ENCODE measurements around the gene DENND6B. TPM values are rescaled to one million over a fixed set of nuclear protein-coding genes. Genes with fewer than 3 reads are reported as not detected.

The DENND6B gene
- total RNA-seq, 1 donor from 2014 or later, result 32.1 TPM

DNA sequence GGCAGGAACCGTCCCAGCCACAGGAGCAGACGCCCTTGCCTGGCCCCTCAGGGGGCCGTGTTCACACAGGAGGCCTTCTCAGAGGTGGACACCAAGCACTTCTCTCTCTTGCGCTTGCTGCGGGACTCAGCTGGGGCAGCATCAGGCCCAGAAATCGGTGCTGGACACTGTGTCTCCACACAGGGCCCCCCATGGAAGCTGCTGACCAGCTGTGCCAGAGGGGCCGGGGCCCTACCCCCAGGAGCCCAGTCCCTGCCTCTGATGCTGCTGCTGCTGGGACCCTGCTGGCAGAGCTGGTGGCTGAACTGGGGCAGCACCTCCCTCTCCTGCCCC is 23.3 kb downstream of the DENND6B start:
- no peak for DNase-seq
- H3K9me3 Mint-ChIP-seq (ENCODE audit: unreplicated experiment), result peaks cover 4% of the 10 kb centered on the region
- no peak overlapping the region for H3K27ac Mint-ChIP-seq (ENCODE audit: unreplicated experiment)
- TF ChIP-seq, protein P1, sequence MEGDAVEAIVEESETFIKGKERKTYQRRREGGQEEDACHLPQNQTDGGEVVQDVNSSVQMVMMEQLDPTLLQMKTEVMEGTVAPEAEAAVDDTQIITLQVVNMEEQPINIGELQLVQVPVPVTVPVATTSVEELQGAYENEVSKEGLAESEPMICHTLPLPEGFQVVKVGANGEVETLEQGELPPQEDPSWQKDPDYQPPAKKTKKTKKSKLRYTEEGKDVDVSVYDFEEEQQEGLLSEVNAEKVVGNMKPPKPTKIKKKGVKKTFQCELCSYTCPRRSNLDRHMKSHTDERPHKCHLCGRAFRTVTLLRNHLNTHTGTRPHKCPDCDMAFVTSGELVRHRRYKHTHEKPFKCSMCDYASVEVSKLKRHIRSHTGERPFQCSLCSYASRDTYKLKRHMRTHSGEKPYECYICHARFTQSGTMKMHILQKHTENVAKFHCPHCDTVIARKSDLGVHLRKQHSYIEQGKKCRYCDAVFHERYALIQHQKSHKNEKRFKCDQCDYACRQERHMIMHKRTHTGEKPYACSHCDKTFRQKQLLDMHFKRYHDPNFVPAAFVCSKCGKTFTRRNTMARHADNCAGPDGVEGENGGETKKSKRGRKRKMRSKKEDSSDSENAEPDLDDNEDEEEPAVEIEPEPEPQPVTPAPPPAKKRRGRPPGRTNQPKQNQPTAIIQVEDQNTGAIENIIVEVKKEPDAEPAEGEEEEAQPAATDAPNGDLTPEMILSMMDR (IDR thresholded peaks at IDR 0.05; ENCODE audit: partially characterized antibody, unreplicated experiment), result no peak
- H3K27me3 Mint-ChIP-seq (ENCODE audit: unreplicated experiment), result peaks cover 7% of the 10 kb centered on the region
- no peak overlapping the region for H3K4me3 Mint-ChIP-seq (ENCODE audit: unreplicated experiment)
- H3K36me3 Mint-ChIP-seq (ENCODE audit: unreplicated experiment), result no peaks in the 10 kb centered on the region
- peaks cover 1% of the 10 kb centered on the region for H3K4me1 Mint-ChIP-seq (ENCODE audit: low read depth, unreplicated experiment)

DNA sequence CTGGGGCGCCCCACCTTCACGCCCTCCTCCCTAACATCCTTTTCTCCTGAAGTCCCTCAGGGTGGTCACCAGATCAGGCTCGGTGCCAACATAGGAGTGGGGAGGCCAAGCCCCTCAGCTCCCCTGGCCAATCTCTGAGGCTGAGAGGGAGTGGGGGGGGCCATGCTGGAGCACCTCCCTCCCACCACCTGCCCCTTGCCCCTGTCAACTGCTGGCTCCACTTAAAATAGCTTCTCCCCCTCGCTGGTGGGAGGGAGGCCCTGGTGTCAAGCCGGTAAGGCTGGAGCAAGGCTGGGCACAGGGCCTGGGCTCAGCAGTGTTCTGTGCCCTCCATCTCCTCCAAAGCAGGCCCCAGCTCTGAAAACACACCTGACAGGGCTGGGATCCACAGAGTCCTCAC is 24.2 kb downstream of the DENND6B start:
- Mint-ChIP-seq H3K27ac (ENCODE audit: unreplicated experiment) (no peak overlapping the region), H3K27me3 (ENCODE audit: unreplicated experiment) (peaks cover 6% of the 10 kb centered on the region), H3K9me3 (ENCODE audit: unreplicated experiment) (peaks cover 4% of the 10 kb centered on the region), H3K36me3 (ENCODE audit: unreplicated experiment) (no peaks in the 10 kb centered on the region), H3K4me1 (ENCODE audit: low read depth, unreplicated experiment) (no peaks in the 10 kb centered on the region), H3K4me3 (ENCODE audit: unreplicated experiment) (peak overlapping the region; percentile 30)
- TF ChIP-seq, protein P1 (IDR thresholded peaks at IDR 0.05; ENCODE audit: partially characterized antibody, unreplicated experiment), result no peak
- no peak for DNase-seq

DNA sequence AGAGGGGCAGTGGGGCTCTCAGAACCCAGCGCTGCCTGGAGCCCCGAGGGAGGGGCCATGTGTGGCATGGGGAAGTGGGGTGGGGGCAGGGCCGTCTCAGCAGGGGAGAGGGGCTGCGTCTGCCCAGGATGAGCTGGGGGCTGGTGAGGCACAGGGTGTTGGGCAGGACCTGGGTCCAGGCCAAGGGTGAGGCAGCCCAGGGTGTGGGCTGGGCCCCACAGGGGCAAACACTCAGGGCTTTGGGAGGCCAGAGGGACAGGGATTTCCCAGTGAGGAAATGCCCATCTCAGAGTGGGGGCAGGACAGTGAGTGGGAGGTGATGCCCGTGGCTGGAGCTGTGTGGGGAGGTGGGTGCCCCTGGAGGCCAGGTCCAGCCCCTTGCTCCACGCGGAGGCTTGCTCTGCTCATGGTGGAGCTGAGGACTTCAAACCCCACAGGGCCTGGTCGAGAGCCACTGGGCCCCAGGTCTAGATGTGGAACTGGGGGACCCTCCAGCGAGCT is 24.7 kb downstream of the DENND6B start:
- TF ChIP-seq, protein P1 (IDR thresholded peaks at IDR 0.05; ENCODE audit: partially characterized antibody, unreplicated experiment), result no peak
- Mint-ChIP-seq H3K9me3 (ENCODE audit: unreplicated experiment) (peaks cover 4% of the 10 kb centered on the region), H3K4me3 (ENCODE audit: unreplicated experiment) (no peak overlapping the region), H3K36me3 (ENCODE audit: unreplicated experiment) (no peaks in the 10 kb centered on the region), H3K4me1 (ENCODE audit: low read depth, unreplicated experiment) (no peaks in the 10 kb centered on the region), H3K27me3 (ENCODE audit: unreplicated experiment) (peaks cover 6% of the 10 kb centered on the region), H3K27ac (ENCODE audit: unreplicated experiment) (no peak overlapping the region)
- no peak for DNase-seq

DNA sequence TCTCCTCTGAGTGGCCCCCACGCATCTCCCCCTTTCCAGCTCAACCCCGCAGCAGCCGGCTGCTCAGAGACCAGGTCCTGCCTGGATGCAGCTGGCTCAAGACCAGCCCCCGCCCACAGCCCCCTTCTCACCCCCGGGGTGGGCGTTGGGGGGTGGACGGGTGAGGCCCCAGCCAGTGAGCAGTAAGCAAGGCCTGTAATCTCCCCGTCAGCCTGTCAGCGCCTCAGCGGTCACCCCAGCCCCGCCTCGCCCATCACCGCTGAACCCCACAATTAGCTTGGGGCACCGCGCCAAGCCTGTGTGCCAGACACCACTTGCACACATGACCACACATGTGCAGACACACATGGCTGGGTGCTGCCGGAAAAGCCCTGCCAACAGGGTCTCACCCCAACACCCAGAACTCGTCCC is 25.2 kb downstream of the DENND6B start:
- H3K4me3 Mint-ChIP-seq (ENCODE audit: unreplicated experiment), result no peak overlapping the region
- H3K27ac Mint-ChIP-seq (ENCODE audit: unreplicated experiment), result no peak overlapping the region
- peaks cover 4% of the 10 kb centered on the region for H3K9me3 Mint-ChIP-seq (ENCODE audit: unreplicated experiment)
- H3K4me1 Mint-ChIP-seq (ENCODE audit: low read depth, unreplicated experiment), result no peaks in the 10 kb centered on the region
- TF ChIP-seq, protein P1 (IDR thresholded peaks at IDR 0.05; ENCODE audit: partially characterized antibody, unreplicated experiment), result no peak
- H3K27me3 Mint-ChIP-seq (ENCODE audit: unreplicated experiment), result peaks cover 6% of the 10 kb centered on the region
- no peak for DNase-seq
- no peaks in the 10 kb centered on the region for H3K36me3 Mint-ChIP-seq (ENCODE audit: unreplicated experiment)

DNA sequence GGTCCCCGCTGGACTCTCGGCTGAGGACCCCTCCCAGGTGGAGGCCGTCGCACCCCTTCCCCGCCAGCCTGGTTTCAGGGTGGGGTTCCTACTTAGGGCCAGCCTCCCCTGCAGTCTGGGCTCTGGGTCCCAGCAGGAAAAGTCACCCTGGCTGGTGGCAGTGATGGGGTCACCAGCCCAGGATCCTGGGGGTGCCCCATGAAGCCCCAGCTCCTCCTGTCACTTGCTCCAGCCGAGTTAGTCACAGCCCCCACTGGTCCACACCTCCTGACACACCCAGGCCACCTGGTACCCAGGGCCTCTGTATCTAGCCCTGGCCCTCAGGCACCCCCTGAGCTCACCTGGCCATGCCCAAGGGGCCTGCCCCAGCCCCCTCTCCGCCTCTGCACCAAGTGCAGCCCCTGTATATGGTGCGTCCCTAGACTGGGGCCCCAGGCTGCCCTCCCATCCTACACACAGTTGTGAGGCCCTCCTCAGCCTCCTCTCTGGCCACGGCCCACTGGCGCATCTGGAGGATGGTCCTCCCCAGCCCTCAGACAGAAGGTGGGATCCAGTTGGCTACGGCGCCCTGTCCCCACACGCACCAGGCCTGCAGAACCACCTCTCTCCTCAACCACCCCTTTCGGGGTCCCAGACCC is 26.1 kb downstream of the DENND6B start:
- Mint-ChIP-seq H3K4me1 (ENCODE audit: low read depth, unreplicated experiment) (no peaks in the 10 kb centered on the region), H3K4me3 (ENCODE audit: unreplicated experiment) (peak overlapping the region; percentile 63), H3K9me3 (ENCODE audit: unreplicated experiment) (peaks cover 4% of the 10 kb centered on the region), H3K36me3 (ENCODE audit: unreplicated experiment) (no peaks in the 10 kb centered on the region), H3K27ac (ENCODE audit: unreplicated experiment) (no peak overlapping the region), H3K27me3 (ENCODE audit: unreplicated experiment) (peaks cover 4% of the 10 kb centered on the region)
- TF ChIP-seq, protein P1 (IDR thresholded peaks at IDR 0.05; ENCODE audit: partially characterized antibody, unreplicated experiment), result no peak
- no peak for DNase-seq
